Activated CD8-positive, alpha-beta T cell treated with anti-CD3 and anti-CD28 coated beads for 36 hours (primary cell): ENCODE measurements around the gene RNU6-1. TPM values are rescaled to one million over a fixed set of nuclear protein-coding genes. Genes with fewer than 3 reads are reported as not detected.

ENCODE experiments used
- ATAC-seq: fragments of 200-7000 bp; cut with Tn5 transposase; one replicate; pipeline ENCODE4 v1.10.0; 2021; ENCODE audit warnings: mild to moderate bottlenecking, moderate library complexity
- CTCF ChIA-PET: fragments of 350-600 bp; sonication (Branson Sonifier 250); formaldehyde crosslinking; loops from one replicate; lab custom pipeline; 2021; ENCODE audit warnings: antibody characterized with exemption; lab: Charles Lee
- POLR2A ChIA-PET: fragments of 350-600 bp; sonication (Branson Sonifier 250); formaldehyde crosslinking; loops from one replicate; lab custom pipeline; 2021; ENCODE audit warnings: antibody characterized with exemption; lab: Charles Lee
- DNase-seq: peaks from one replicate; pipeline ENCODE4 v3.0.0-alpha.2; 2020
- H3K27ac Mint-ChIP-seq: one replicate; pipeline ENCODE4 v1.8.0; 2021; ENCODE audit warnings: mild to moderate bottlenecking, mixed read lengths
- H3K27me3 Mint-ChIP-seq: one replicate; pipeline ENCODE4 v1.8.0; 2021; ENCODE audit warnings: mixed read lengths
- H3K36me3 Mint-ChIP-seq: one replicate; pipeline ENCODE4 v1.8.0; 2021; ENCODE audit warnings: low read depth, mixed read lengths
- H3K4me1 Mint-ChIP-seq: one replicate; pipeline ENCODE4 v1.8.0; 2021; ENCODE audit warnings: low read depth, mixed read lengths
- H3K4me3 Mint-ChIP-seq: one replicate; pipeline ENCODE4 v1.8.0; 2021; ENCODE audit warnings: mild to moderate bottlenecking, moderate library complexity, mixed read lengths
- H3K9me3 Mint-ChIP-seq: one replicate; pipeline ENCODE4 v1.8.0; 2021; ENCODE audit warnings: mixed read lengths
- intact Hi-C: fragments of 100-400 bp; cut with micrococcal nuclease; formaldehyde crosslinking; loops from one replicate; pipeline ENCODE4 v1.10.0; 2022
- total RNA-seq, 2 experiments: library from RNA; stranded (reverse); gene quantifications; one replicate each; pipeline ENCODE4 v1.2.3, GENCODE V29; 2021
- TF ChIP-seq, protein P1 (sequence below): fragments of 200-600 bp; IDR thresholded peaks from one replicate; pipeline ENCODE4 v1.8.0; 2022; ENCODE audit warnings: antibody characterized with exemption, mild to moderate bottlenecking

The RNU6-1 gene
- total RNA-seq, 2 experiments from 2014 or later: not detected

DNA sequence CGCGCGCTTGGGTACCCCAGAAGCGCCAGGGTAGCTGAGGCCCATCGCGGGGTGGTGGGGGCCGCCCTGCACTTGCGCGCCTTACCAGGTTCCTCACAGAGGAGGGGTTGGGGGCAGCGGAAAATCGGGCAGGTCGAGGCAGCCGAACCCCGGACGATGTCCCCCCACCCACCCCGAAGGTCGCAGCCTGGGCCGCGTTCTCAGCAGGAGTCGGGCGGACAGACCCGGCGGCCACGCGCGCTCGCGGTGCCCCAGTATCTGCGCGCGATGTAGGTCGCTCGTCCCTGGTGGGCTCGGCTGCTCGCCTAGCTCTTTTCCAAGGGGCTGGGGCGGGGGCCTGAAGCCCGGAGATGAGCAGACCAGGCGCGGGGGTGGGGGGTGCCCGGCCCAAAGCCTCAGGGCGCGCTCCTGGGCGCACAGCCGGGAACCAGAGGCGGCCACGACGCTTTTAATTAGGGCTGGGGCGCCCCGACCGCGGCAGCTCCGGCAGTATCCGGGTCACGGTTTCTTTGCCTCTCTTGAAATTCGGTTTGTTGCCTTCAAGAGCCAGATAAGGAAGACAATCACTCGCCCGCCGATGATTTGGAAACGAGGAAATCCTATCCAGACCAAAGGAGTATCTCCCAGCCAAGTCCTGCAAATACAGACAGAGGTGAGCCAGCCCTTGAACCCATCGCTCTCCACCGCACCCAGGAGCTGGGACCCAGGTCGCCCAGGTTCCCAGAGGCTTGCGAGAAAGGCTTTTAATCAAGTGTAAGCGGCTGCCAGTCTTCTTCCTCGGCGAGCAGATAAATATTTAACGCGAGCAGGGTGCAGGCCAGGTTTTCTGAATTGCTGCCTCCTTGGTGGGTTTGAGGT lies 10.0 kb downstream of the RNU6-1 start:
- TF ChIP-seq, protein P1, sequence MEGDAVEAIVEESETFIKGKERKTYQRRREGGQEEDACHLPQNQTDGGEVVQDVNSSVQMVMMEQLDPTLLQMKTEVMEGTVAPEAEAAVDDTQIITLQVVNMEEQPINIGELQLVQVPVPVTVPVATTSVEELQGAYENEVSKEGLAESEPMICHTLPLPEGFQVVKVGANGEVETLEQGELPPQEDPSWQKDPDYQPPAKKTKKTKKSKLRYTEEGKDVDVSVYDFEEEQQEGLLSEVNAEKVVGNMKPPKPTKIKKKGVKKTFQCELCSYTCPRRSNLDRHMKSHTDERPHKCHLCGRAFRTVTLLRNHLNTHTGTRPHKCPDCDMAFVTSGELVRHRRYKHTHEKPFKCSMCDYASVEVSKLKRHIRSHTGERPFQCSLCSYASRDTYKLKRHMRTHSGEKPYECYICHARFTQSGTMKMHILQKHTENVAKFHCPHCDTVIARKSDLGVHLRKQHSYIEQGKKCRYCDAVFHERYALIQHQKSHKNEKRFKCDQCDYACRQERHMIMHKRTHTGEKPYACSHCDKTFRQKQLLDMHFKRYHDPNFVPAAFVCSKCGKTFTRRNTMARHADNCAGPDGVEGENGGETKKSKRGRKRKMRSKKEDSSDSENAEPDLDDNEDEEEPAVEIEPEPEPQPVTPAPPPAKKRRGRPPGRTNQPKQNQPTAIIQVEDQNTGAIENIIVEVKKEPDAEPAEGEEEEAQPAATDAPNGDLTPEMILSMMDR: no peak
- DNase-seq (no peak), ATAC-seq (no peak)
- H3K27ac Mint-ChIP-seq: no peak overlapping the region
- CTCF ChIA-PET: interaction anchor here (3.3 kb wide), 1 partner anchor 373 kb away, joined by 13 read pairs; no protein-coding TSS in a partner anchor
- H3K4me1 Mint-ChIP-seq: peaks cover 40% of the 10 kb centered on the region
- no peaks in the 10 kb centered on the region for H3K9me3 Mint-ChIP-seq
- POLR2A ChIA-PET: interaction anchor here (0.6 to 1.4 kb wide), 2 partner anchors 8 to 9 kb away, joined by 3 to 4 read pairs; no protein-coding TSS in a partner anchor
- no peak overlapping the region for H3K4me3 Mint-ChIP-seq
- peaks cover 72% of the 10 kb centered on the region for H3K27me3 Mint-ChIP-seq
- intact Hi-C loops: loop anchor here (10.0 kb wide), 2 partner anchors 305 to 885 kb away; partner anchors contain the start of gene C15orf61
- H3K36me3 Mint-ChIP-seq: no peaks in the 10 kb centered on the region

GRCh38 chr15:67828969-67829646 lies 10.7 kb downstream of the RNU6-1 start:
- POLR2A ChIA-PET: interaction anchor here (0.6 kb wide), 1 partner anchor 8 kb away, joined by 3 read pairs; no protein-coding TSS in a partner anchor
- intact Hi-C loops: no loop called here
- H3K9me3 Mint-ChIP-seq: no peaks in the 10 kb centered on the region
- peaks cover 73% of the 10 kb centered on the region for H3K27me3 Mint-ChIP-seq
- DNase-seq (no peak), ATAC-seq (no peak)
- CTCF ChIA-PET: no interaction called here
- peak overlapping the region; percentile 36 for H3K4me3 Mint-ChIP-seq
- no peaks in the 10 kb centered on the region for H3K36me3 Mint-ChIP-seq
- H3K4me1 Mint-ChIP-seq: peaks cover 39% of the 10 kb centered on the region
- TF ChIP-seq, protein P1: no peak
- no peak overlapping the region for H3K27ac Mint-ChIP-seq

GRCh38 chr15:67828278-67828968 lies 11.4 kb downstream of the RNU6-1 start:
- Mint-ChIP-seq H3K27ac (no peak overlapping the region), H3K36me3 (no peaks in the 10 kb centered on the region), H3K9me3 (no peaks in the 10 kb centered on the region), H3K4me1 (peaks cover 40% of the 10 kb centered on the region), H3K27me3 (peaks cover 73% of the 10 kb centered on the region), H3K4me3 (no peak overlapping the region)
- intact Hi-C loops: no loop called here
- POLR2A ChIA-PET: no interaction called here
- ATAC-seq (no peak), DNase-seq (no peak)
- CTCF ChIA-PET: interaction anchor here (1.0 kb wide), 1 partner anchor 8 kb away, joined by 3 read pairs; no protein-coding TSS in a partner anchor
- TF ChIP-seq, protein P1: no peak

GRCh38 chr15:67827562-67828277 lies 12.1 kb downstream of the RNU6-1 start:
- Mint-ChIP-seq H3K27me3 (peaks cover 69% of the 10 kb centered on the region), H3K27ac (no peak overlapping the region), H3K4me1 (peaks cover 36% of the 10 kb centered on the region), H3K36me3 (no peaks in the 10 kb centered on the region), H3K9me3 (no peaks in the 10 kb centered on the region), H3K4me3 (no peak overlapping the region)
- ATAC-seq (no peak), DNase-seq (no peak)
- POLR2A ChIA-PET: no interaction called here
- TF ChIP-seq, protein P1: no peak
- intact Hi-C loops: no loop called here
- CTCF ChIA-PET: interaction anchor here (1.0 kb wide), 1 partner anchor 8 kb away, joined by 3 read pairs; no protein-coding TSS in a partner anchor
